KBM-7 (cell line): ENCODE results near the gene DCX.
"Not testable (repeated sequence)": the region's sequence is repeated elsewhere in the genome, so short reads cannot be mapped to it uniquely, and the experiment has no call there.

Source experiments
- DNase-seq: peaks from one replicate; pipeline ENCODE4 v3.0.0-alpha.2; 2015
- in situ Hi-C: fragments of 300-500 bp; cut with MboI; formaldehyde crosslinking; loops from 2 replicates; pipeline ENCODE4 v1.14.3; 2020; ENCODE audit warnings: low sequenced_read_pairs, low pct_unique_long_range_greater_than_20kb, mixed read lengths

The DCX gene

DNA sequence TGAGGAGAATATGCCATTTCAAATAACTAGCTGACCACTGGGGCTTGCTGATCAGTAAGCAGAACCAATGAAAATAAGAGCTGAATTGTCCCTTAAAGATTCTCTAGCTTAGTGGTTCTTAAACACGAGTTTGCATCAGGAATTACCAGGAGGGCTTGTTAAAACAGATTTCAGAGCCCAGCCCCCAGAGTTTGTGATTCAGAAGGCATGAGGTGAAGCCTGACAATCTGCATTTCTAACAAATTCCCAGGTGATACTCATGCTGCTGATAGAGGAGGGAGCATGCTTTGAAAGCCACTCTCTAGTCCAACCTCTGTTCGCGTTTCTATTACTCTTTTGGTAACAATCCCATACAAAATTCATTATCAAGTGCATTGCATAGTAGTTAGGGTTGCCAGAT, 35.5 kb downstream of the DCX start:
- no peak for DNase-seq
- in situ Hi-C loops, result no loop called here

DNA sequence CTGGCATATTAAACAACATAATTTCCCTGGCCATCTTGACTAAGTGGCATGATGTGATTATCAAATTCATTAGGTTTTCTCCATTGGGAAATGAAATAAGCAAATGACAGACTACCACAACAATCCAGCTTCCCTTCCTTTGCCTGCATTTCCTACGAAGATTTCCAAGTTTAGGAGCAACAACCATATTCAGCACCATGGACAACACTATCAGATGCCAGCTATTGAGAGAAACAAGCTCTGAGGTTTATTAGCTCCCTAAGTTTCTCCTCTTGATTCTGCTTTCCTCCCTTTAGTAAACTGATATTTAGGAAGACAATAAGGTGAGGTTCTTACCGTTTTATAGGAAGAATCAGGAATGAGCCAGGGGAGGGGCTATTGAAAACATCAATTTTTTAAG, 36.2 kb downstream of the DCX start:
- no peak for DNase-seq
- in situ Hi-C loops, result no loop called here

DNA sequence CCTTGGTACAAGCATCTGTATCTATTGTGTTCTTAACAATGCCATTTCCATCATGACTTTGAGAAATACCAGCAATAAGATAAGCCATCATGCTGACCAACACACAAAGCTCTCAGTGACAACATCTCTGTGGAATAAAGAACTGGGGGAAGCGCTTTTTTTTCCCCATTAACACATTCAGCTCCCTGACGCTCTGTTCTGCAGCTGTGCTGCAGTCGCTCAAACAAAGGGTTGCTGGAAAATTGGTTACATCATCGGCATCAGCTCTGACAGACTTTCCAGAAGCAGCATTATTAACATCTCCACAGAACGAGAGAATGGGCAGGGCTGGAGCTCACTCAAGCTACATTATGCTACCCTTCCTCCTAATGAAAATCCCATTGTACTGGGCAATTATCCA, 39.9 kb downstream of the DCX start:
- DNase-seq, result no peak
- in situ Hi-C loops, result no loop called here

DNA sequence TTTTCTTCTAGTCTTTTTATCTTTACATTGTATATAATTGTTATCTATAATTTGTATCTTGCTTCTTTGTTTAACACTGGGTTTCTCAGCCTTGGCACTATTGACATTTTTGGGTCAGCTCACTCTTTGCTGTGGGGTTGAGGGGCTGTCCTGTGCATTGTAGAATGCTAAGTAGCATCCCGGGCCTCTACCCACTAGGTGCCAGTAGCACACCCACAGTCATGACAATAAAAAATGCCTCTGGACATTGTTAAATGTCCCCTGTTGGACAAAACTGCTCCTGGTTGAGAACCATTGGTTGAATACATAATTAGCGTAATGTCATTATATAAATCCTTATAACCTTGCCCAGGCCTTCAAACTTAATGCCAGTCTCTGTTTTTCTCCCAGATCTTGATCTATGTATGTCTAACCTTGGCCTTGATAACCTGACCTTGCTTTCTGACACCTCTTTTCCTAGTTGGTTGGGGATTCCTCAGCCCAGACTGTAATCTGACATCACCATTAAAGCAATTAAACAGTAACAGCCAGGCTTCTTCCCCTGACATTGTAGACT, 46.1 kb downstream of the DCX start:
- in situ Hi-C loops, result no loop called here
- no peak for DNase-seq

DNA sequence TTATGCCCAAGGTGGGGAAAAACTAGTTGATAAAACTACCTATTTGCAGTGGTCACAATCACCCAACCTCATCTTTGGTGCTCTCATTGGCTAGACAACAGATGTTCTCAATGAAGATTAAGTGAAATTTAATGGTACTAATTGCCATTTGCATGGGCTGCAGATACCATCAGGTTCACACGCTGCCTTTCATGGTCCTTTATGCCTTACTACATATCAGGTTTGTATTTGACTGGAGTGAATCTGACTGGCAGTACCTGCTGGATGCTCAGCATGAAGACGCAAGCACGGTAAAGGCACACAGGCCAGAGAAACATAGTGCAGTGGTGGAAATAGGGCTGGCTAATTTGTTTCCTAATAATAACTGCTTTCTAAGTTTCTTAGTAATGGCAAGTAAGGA, 48.3 kb downstream of the DCX start:
- in situ Hi-C loops, result no loop called here
- DNase-seq, result no peak

DNA sequence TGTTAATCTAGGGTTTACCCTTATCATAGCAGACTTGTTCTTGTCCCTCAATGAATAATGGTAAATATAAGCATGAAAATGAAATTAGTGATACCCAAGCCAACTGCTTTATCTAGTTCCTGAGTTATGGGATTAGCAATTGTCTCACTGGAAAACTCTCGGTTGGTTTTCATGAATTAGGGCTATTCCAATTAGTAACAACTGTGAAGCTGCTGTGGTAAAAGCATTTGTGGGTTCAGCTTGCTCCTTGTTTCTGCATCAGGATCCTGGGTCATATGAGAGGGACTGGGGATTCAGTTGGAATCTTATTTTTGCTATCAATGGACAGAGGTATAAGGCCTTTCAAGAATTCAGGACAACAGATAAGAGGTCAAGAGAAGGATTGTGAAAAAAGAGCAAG, 50.2 kb downstream of the DCX start:
- in situ Hi-C loops, result no loop called here
- no peak for DNase-seq

DNA sequence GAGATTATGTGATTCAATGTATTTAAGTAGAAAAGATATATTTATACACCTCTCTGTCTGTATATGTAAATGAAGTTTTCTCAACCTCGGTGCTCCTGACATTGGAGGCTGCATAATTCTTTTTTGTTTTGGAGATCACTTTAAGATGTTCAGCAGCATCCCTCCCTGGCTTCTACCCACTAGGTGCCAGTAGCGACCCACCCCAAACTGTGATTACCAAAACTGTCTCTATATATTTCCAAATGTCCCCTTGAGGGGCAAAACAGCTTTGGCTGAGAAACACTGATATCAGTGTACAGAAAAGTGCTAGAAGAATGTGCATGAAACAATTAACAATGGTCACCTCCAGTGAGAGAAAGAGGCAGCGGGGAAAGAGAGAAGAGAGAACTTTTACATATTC, 51.2 kb downstream of the DCX start:
- DNase-seq, result no peak
- in situ Hi-C loops, result no loop called here

DNA sequence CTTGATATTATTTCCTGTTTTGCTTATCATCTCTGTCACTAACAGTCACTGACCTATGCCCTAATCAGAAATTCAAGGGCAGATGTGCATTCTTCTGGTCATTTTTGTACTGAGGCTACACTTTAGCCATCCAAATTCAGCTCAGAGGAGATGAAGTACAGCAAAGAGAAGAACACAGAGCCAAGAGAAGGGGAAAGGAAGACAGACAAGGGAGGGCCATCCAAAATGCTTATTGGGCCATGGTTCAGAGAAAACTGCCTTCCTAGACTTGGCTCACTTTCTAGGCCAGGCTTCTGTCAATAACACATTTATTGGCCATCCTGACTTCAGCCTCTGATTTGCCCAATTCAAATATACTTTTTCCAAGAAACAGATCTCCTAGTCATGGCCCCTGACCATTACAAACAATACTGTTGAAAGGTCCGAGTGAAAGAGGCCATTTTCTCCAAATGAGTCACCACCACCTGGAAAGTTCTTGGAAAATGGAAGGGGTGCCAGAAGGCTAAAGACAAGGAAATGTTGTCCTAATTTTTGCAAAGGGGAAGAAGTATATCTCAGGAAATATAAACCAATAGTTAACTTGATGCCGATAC, 56.4 kb downstream of the DCX start:
- in situ Hi-C loops, result no loop called here
- DNase-seq, result no peak

DNA sequence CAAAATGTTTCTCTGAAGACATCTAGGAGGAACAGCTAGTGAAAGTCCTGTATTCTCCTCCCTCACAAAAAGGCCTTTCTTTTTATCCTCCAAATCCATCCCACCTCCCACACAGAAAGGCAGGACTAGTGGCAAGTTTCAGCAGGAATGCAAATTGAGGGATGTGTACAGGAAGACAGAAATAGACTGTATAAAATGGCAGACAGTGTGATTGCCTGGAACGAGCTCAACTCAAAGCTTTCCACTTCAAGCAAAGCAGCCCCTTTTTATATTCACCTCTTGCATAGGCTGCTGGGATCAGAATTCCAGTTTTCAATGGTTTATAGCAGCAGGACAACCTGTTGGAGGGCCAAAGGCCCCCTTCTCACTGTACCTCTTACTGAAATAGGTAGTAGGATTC, 57.5 kb downstream of the DCX start:
- DNase-seq, result no peak
- in situ Hi-C loops, result no loop called here

DNA sequence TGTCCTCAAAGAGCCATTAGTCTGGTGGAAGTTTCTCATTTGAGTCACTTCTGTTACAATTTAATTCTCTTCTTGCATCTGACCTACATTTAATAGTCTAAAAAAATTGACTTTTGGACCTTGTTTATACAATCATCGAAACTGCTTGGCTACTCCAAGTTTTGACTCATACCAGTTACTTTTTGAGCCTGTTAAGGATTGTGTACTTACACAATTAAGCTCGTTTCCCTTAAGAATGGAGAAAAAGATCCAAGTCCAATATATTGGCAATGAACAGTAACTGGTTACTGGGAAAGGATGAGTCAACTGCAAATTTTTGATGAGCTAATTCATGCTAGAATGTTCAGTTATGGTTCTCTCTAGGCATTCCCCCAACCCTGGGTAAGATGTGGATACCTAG, 58.2 kb downstream of the DCX start:
- in situ Hi-C loops, result no loop called here

DNA sequence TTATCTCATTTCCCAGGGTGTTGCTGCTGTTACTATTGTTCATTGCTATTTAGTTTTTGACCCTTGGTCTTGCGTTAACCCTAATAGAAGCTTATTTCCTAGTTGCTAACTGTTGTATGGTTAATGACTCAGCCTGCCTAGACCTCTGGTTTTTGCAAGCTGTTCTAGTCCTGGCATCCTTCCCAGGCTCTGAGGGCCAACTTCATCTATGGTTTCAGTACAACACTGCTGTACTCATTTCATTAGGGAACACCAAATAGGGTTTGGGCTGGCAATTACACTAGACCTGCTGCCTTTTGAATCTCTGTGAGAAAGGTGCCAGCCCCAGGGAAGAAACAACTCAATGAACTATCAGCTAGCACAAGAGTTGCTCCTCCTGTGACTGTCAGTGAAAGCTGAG, 59.6 kb downstream of the DCX start:
- in situ Hi-C loops, result no loop called here
- no peak for DNase-seq

More for the DNA sequence above, 58.2 kb downstream of the DCX start:
- no peak for DNase-seq

DNA sequence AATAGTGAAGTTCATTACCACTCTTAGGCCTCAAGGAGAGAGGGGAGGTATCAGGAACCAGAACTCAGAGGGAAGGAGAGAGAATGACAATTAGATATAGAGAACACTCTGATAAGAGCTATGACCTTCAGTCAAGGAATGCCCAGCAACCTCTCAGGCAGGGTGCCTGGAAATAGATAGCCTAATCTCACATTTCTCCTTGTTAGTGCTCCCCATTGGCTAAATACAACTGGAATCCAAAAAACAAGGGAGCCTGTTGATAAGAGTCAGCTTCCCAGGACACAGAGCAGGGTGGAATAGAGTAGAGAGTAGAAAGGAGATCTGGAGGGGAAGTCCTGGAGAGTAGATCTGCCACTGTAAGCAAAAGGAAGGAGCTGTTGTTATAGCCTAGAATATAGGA, 62.1 kb downstream of the DCX start:
- in situ Hi-C loops, result no loop called here
- DNase-seq, result no peak

DNA sequence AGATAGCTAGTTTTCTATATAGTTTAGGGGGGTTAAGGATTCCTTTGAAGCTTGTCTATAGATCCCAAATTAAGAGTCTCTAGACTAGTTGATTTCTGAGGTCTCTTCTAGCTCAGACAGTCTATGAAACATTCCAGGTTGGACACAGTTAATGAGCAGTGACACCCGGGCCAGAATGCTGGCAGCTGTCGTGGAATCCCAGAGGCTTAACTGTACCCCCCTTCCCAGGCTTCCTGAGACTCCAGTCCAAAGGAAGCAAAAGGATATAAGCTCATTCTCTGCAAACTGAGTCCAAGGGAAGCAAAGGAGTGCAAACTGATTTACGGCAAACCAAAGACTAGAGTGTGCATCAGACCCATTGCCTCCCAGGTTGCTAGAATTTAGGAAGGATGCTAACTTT, 62.9 kb downstream of the DCX start:
- no peak for DNase-seq
- in situ Hi-C loops, result no loop called here

DNA sequence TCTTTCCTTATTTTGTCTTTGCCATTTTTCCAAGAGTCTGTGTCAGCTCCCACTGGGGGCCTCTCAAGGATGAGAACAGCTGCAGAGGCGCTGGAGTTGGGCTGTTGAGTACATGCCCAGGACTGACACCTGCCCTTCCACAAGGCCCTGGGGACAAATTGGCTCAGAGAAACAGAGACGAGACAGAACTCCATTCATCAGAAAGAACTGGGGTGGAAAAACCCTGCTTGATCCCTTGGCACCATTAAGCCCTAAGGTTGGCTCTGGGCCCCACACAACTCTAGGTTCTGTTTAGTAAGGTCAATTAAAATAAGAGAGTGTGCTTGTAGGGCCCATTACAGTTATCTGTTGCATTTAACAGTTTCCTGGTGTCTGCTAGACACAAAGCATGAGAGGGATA, 63.6 kb downstream of the DCX start:
- in situ Hi-C loops, result no loop called here
- no peak for DNase-seq

DNA sequence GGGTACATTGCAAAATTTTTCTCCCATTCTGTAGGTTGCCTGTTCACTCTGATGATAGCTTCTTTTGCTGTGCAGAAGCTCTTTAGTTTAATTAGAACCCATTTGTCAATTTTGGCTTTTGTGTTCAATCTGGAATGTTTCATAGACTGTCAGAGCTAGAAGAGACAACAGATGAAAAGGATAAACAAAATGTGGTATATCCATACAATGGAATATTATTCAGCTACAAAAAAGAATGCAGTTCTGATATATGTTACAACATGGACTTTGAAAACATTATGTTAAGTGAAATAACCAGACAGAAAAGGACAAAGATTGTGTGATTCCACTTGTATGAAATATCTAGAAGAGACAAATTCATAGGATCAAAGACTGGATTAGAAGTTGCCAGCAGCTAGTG, 65.8 kb downstream of the DCX start:
- in situ Hi-C loops, DNase-seq: not testable (repeated sequence)

DNA sequence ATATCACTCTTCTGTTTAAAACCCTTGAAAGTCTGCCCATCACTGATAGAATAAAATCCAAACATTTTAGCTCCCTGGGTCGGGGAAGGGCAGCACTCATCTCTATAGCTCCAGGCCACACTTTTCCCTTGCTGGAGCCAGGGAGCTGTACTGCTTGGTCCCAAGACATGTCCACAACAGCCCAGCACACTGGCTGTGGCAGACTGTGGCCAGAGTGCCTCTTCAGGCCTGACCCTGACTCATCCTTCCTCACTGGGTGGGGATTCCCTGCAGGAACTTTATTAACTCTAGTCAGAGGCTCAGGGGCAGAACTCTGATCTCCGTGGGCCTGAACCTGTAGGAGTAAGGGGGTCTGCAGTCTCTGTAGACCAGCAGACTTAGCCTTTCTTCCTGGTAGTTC, 71.9 kb downstream of the DCX start:
- in situ Hi-C loops, result no loop called here
- DNase-seq, result no peak

DNA sequence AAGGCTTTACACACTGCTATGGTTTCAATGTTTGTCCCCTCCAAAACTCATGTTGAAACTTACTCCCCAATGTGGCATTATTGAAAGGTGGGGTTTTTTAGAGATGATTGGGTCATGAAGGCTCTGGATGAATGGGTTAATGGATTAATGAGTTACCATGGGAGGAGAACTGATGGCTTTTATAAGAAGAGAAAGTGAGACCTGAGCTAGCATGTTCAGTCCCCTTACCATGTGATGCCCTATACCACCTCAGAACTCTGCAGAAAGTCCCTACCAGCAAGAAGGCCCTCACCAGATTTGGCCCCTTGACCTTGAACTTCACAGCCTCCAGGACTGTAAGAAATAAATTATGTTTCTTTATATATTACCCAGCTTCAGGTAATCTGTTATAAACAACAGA, 72.8 kb downstream of the DCX start:
- DNase-seq, result no peak
- in situ Hi-C loops, result no loop called here

DNA sequence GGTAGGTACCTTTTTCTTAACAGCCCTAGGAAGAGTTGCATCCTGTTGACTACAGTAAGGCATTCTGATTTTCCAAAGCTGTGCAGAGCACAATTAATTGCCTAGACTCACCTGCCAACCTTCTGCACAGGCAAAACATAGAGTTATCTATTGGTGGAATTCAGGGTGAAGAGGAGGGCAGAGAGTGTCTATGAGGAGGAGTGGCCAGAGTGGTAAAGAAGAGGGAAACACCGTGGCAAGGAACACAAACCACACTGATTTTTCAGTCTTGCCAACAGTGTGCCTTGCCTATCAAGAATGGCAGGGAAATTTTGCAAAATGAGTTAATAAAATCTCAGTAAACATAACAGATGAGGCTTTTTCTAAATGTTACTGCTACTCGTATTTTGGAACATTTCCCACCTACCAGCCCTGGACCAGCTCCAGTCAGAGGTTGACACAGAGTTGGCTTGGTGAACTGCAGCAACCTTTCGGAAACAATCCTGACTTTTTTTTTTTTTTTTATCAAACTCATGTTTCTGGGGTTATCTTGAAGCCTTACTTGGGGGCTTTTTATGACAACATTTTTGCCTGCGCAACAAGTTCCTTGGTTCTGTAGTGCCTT, 73.8 kb downstream of the DCX start:
- DNase-seq, result no peak
- in situ Hi-C loops, result no loop called here

DNA sequence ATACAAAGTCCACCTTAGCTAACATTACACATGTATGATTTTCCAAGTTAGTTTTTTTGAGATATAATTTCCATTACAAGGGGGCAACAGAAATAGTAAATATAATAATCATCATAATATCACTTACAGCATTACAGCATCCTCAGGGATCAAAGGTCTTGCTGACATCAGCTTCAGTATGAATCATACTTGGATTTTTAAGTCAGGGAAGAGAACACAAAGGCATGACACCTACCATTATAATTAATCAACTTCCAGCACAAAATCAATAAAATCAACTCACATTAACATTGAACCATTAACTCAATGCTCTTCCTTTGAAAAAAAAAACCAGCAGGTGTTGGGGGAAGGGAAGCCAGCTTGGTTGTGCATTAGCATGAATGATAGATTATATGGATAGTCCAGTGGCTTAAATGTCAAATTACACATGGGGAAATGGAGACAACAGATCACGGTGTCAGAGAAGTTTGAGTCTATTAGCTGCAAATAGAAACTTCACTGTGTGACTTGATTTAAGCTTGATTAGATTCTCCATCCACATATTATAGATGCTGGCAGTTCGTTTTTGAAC, 74.8 kb downstream of the DCX start:
- in situ Hi-C loops, result no loop called here
- no peak for DNase-seq

DNA sequence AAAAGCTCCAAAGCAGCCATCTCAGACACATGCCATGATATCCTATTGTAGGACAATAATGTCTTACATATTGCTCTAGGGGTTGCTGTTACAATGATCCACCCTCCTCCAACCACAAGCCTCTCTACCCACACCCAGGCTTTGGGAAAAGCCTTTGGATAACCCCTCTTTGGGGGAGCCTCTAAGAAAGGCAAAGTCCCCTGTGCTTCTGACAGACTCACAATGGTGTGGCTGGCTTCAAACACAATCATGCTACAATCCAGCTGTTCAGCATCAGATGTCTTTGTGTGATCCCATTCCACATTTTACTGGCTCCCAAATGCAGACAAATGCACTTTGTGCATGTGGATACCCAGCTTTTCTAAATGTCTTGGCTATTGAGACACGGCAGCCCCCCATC, 75.9 kb downstream of the DCX start:
- in situ Hi-C loops, result no loop called here
- no peak for DNase-seq

DNA sequence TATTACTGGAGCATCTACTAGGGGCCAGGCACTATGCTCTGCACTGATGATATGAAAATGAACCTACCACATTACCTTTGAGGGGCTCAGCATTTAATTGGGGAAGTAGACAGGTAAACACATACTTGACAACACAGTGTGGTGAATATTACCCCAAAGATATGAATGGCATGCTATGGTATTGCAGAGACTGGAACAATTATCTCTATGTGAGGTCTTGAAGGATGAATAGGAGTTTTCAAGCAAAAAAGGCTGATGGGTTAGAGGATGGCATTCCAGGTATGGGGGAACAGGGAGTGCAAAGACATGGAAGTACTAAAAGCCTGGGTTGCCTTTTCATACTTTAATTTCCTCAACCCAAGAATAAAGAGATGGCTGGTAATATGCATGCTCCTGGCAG, 82.6 kb downstream of the DCX start:
- no peak for DNase-seq
- in situ Hi-C loops, result no loop called here
